Body of pancreas (tissue), 4 donors: ENCODE measurements around the gene DHCR7. TPM values are rescaled to one million over a fixed set of nuclear protein-coding genes. Genes with fewer than 3 reads are reported as not detected.
A peak's percentile ranks its signal among the peaks of the same experiment; 100 is the strongest.

Experiments
- ATAC-seq: fragments of 150-250 bp; one replicate; pipeline ENCODE4 v1.9.1; 2016
- DNase-seq, 4 donors: peaks; one replicate each; pipeline ENCODE4 v3.0.0-alpha.2; 2019
- H3K27ac ChIP-seq, 4 donors: fragments of 200-600 bp; sonication (generic); 1 replicate in 3 of 4; 2 replicates in 1 of 4; pipeline versions ENCODE4 v1.5.1 to v1.6.1; 2016 to 2019; ENCODE audit warnings: mild to moderate bottlenecking in 1 of 4, mixed read lengths in 1 of 4, moderate library complexity in 1 of 4
- H3K27me3 ChIP-seq, 2 donors: fragments of 200-600 bp; sonication (generic); one replicate each; pipeline ENCODE4 v1.6.0; 2016; ENCODE audit warnings: mild to moderate bottlenecking in 1 of 2
- H3K36me3 ChIP-seq, 2 donors: fragments of 200-600 bp; sonication (generic); replicated peaks in 1 of 2; 2 replicates each; pipeline ENCODE4 v1.5.1; 2016; ENCODE audit warnings: low read depth in 2 of 2; ENCODE audit not compliant: insufficient read depth in 1 of 2
- H3K4me1 ChIP-seq: fragments of 200-600 bp; sonication (generic); one replicate; pipeline ENCODE4 v1.6.0; 2016
- H3K4me3 ChIP-seq, 2 donors: fragments of 200-600 bp; sonication (generic); 1 replicate in 1 of 2; 2 replicates in 1 of 2; pipeline ENCODE4 v1.5.1; 2016 to 2019
- H3K9me3 ChIP-seq, 3 donors: fragments of 200-600 bp; sonication (generic); 1 replicate in 2 of 3; 2 replicates in 1 of 3; pipeline ENCODE4 v1.5.1; 2016
- CTCF ChIP-seq, 7 experiments: fragments of 450-650 bp in 4 of 7; fragments of 200-600 bp in 3 of 7; sonication (generic) in 3 of 7; IDR thresholded peaks; one replicate each; pipeline ENCODE4 v1.5.1; 2016 to 2019; ENCODE audit warnings: antibody characterized with exemption in 7 of 7
- POLR2A ChIP-seq, 3 donors: fragments of 450-650 bp; IDR thresholded peaks; one replicate each; pipeline ENCODE4 v1.6.1; 2016; ENCODE audit warnings: antibody characterized with exemption in 3 of 3, mild to moderate bottlenecking in 2 of 3
- WGBS, 2 donors: methylation state at CpG; one replicate each; pipeline ENCODE4 v1.1.5; 2017; 5-methylcytosine and 5-hydroxymethylcytosine counted together
- intact Hi-C: fragments of 100-400 bp; cut with DNase I; formaldehyde crosslinking; loops from one replicate; pipeline ENCODE4 v1.15.1; 2023
- total RNA-seq, 2 donors: library from RNA; depleted of rRNA; stranded (reverse); fragments of >200 nt; gene quantifications; one replicate each; pipeline ENCODE4 v1.1.0, GENCODE V29; 2016

DHCR7 gene
- total RNA-seq, 2 donors from 2014 or later, result 15.8 to 16.2 TPM

- Histone ChIP-seq H3K27ac (peak overlapping the region; percentile 74 to 92 (median 90)), H3K36me3 (peaks cover under 1 to 6% of the 10 kb centered on the region in 2 donors), H3K27me3 (no peaks in the 10 kb centered on the region), H3K9me3 (no peaks in the 10 kb centered on the region), H3K4me1 (peaks cover 50% of the 10 kb centered on the region), H3K4me3 (peak overlapping the region; percentile 6 to 91)
- intact Hi-C loops, result no loop called here
- peak; percentile 22 for ATAC-seq
- DNase-seq, result peak; percentile 56 to 75 (median 66)
- WGBS, 2 donors, result 1% methylated on average over 35 to 36 of the region's 40 CpGs
- TF ChIP-seq POLR2A (IDR thresholded peaks at IDR 0.05) (peak in 1 of 3 donors; percentile 35), CTCF (IDR thresholded peaks at IDR 0.05) (peak in 1 of 7 experiments; percentile 23)
Observed at GRCh38 chr11:71452199-71453036, 4.2 kb upstream of the DHCR7 start.

- intact Hi-C loops, result no loop called here
- Histone ChIP-seq H3K4me1 (peaks cover 57% of the 10 kb centered on the region), H3K27me3 (no peaks in the 10 kb centered on the region), H3K27ac (peak overlapping the region; percentile 74 to 92 (median 90)), H3K4me3 (no peak overlapping the region), H3K9me3 (no peaks in the 10 kb centered on the region), H3K36me3 (peaks cover 0 to 1% of the 10 kb centered on the region in 2 donors)
- TF ChIP-seq CTCF (IDR thresholded peaks at IDR 0.05) (no peak), POLR2A (IDR thresholded peaks at IDR 0.05) (no peak)
- ATAC-seq (no peak), DNase-seq (peak; percentile 33 to 60 (median 51))
- 18 to 44% methylated on average over 9 of the region's 9 CpGs for WGBS, 2 donors
Observed at GRCh38 chr11:71451596-71452198, 3.5 kb upstream of the DHCR7 start.

GRCh38 chr11:71450939-71451338 is 2.7 kb upstream of the DHCR7 start:
- no peaks in the 10 kb centered on the region for H3K27me3 ChIP-seq
- DNase-seq (no peak), ATAC-seq (no peak)
- peak overlapping the region in 3 of 4 donors; percentile 53 to 89 (median 74) for H3K27ac ChIP-seq
- no peaks in the 10 kb centered on the region for H3K9me3 ChIP-seq
- WGBS, 2 donors, result 74 to 77% methylated on average over 3 of the region's 3 CpGs
- intact Hi-C loops, result no loop called here
- peaks cover 58% of the 10 kb centered on the region for H3K4me1 ChIP-seq
- H3K36me3 ChIP-seq, result no peaks in the 10 kb centered on the region
- H3K4me3 ChIP-seq, result no peak overlapping the region
- TF ChIP-seq CTCF (IDR thresholded peaks at IDR 0.05) (no peak), POLR2A (IDR thresholded peaks at IDR 0.05) (no peak)

- intact Hi-C loops, result no loop called here
- DNase-seq (no peak), ATAC-seq (no peak)
- H3K4me3 ChIP-seq, result no peak overlapping the region
- H3K27me3 ChIP-seq, result no peaks in the 10 kb centered on the region
- WGBS, 2 donors, result 48 to 49% methylated on average over 2 of the region's 2 CpGs
- no peaks in the 10 kb centered on the region for H3K9me3 ChIP-seq
- H3K4me1 ChIP-seq, result peaks cover 58% of the 10 kb centered on the region
- no peaks in the 10 kb centered on the region for H3K36me3 ChIP-seq
- TF ChIP-seq CTCF (IDR thresholded peaks at IDR 0.05) (no peak), POLR2A (IDR thresholded peaks at IDR 0.05) (no peak)
- H3K27ac ChIP-seq, result peak overlapping the region in 3 of 4 donors; percentile 53 to 81 (median 74)
Observed at GRCh38 chr11:71450507-71450906, 2.3 kb upstream of the DHCR7 start.
